ENCODE measurements around the gene TMEM9.

GRCh38 chr1:201153474-201154388, 543 bp downstream of the TMEM9 start:
- TF ChIP-seq JUND (IDR thresholded peaks at IDR 0.05): no peak
- TF ChIP-seq ATF3 (IDR thresholded peaks at IDR 0.05): no peak
- no peak for TF ChIP-seq REST (IDR thresholded peaks at IDR 0.05)
- TF ChIP-seq CTCF (IDR thresholded peaks at IDR 0.05; ENCODE audit: low read depth, low read length, missing input control): no peak
- no peak for TF ChIP-seq MAX (IDR thresholded peaks at IDR 0.05)
- TF ChIP-seq ZBTB33 (IDR thresholded peaks at IDR 0.05): no peak
- TF ChIP-seq GABPA (IDR thresholded peaks at IDR 0.05 in 1 of 2, conservative IDR thresholded peaks at IDR 0.05 in 1 of 2): no peak

Measured in liver (tissue), 3 donors.